Osteoblast (primary cell): Measurements from ENCODE around the gene NCS1. TPM values are rescaled to one million over a fixed set of nuclear protein-coding genes. Genes with fewer than 3 reads are reported as not detected.

Source experiments
- DNase-seq: peaks from one replicate; pipeline ENCODE4 v3.0.0; 2011; ENCODE audit warnings: low spot score, mixed read lengths; ENCODE audit not compliant: insufficient read length; ENCODE audit errors: missing footprints
- H2AFZ ChIP-seq: 2 replicates; pipeline ENCODE4 v1.6.0; 2011; ENCODE audit warnings: mild to moderate bottlenecking, low read length
- H3K27ac ChIP-seq: 2 replicates; pipeline ENCODE4 v1.5.1; 2011; ENCODE audit warnings: mild to moderate bottlenecking, low read depth, low read length, moderate library complexity
- H3K27me3 ChIP-seq: 2 replicates; pipeline ENCODE4 v1.6.0; 2012; ENCODE audit warnings: mild to moderate bottlenecking, control low read depth, inconsistent platforms, low read length, moderate library complexity; ENCODE audit not compliant: insufficient read depth
- H3K36me3 ChIP-seq: 2 replicates; pipeline ENCODE4 v1.5.1; 2011; ENCODE audit warnings: mild to moderate bottlenecking, low read length, control low read depth, moderate library complexity; ENCODE audit not compliant: insufficient read depth
- H3K4me1 ChIP-seq: 2 replicates; pipeline ENCODE4 v1.5.1; 2011; ENCODE audit warnings: mild to moderate bottlenecking, low read length, control low read depth, moderate library complexity; ENCODE audit not compliant: insufficient read depth
- H3K4me2 ChIP-seq: 2 replicates; pipeline ENCODE4 v1.6.0; 2011; ENCODE audit warnings: mild to moderate bottlenecking, low read length; ENCODE audit not compliant: insufficient read depth
- H3K4me3 ChIP-seq: fragments of 200-600 bp; sonication (generic); 3 replicates; pipeline ENCODE4 v1.5.1; 2012; ENCODE audit warnings: mild to moderate bottlenecking, low read length, inconsistent platforms; ENCODE audit not compliant: insufficient read depth
- H3K79me2 ChIP-seq: 2 replicates; pipeline ENCODE4 v1.6.0; 2012; ENCODE audit warnings: mild to moderate bottlenecking, low read length, control low read depth, inconsistent platforms; ENCODE audit not compliant: insufficient read depth
- H3K9me3 ChIP-seq: 2 replicates; pipeline ENCODE4 v1.5.1; 2011; ENCODE audit warnings: low read depth, low read length, control low read depth
- H4K20me1 ChIP-seq: 2 replicates; pipeline ENCODE4 v1.6.0; 2012; ENCODE audit warnings: mild to moderate bottlenecking, low read length, control low read depth; ENCODE audit not compliant: insufficient read depth
- total RNA-seq: library from RNA; depleted of rRNA; stranded (reverse); fragments of >200 nt; gene quantifications from 2 replicates; pipeline ENCODE4 v1.2.3, GENCODE V29; 2012
- TF ChIP-seq, protein P1 (sequence below): IDR thresholded peaks from 2 replicates; pipeline ENCODE4 v1.5.1; 2011; ENCODE audit warnings: mild to moderate bottlenecking, low read depth, low read length, moderate library complexity; ENCODE audit errors: extremely low read depth

Gene NCS1
- total RNA-seq, 1 donor, result 49.9 TPM

DNA sequence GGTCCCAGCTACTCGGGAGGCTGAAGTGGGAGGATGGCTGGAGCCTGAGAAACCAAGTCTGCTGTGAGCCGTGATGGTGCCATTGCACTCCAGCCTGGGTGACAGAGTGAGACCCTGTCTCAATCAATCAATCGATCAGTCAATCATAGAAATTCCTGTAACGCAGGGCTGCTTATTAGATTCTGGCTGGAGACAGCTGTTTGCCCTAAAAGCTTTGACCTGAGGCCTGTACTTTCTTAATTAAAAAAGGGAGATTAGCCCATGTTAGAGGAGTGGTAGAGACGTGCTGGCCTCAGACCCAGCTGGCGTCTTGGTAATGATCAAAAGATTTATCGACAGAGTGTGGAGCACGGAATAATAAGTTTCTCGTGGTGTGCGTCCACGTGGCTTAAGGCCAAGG, 52.9 kb downstream of the NCS1 start:
- no peaks in the 10 kb centered on the region for H3K4me1 ChIP-seq
- no peak overlapping the region for H3K27ac ChIP-seq
- peaks cover 42% of the 10 kb centered on the region for H3K36me3 ChIP-seq
- H3K9me3 ChIP-seq, result peaks cover 4% of the 10 kb centered on the region
- no peaks in the 10 kb centered on the region for H3K27me3 ChIP-seq
- TF ChIP-seq, protein P1, sequence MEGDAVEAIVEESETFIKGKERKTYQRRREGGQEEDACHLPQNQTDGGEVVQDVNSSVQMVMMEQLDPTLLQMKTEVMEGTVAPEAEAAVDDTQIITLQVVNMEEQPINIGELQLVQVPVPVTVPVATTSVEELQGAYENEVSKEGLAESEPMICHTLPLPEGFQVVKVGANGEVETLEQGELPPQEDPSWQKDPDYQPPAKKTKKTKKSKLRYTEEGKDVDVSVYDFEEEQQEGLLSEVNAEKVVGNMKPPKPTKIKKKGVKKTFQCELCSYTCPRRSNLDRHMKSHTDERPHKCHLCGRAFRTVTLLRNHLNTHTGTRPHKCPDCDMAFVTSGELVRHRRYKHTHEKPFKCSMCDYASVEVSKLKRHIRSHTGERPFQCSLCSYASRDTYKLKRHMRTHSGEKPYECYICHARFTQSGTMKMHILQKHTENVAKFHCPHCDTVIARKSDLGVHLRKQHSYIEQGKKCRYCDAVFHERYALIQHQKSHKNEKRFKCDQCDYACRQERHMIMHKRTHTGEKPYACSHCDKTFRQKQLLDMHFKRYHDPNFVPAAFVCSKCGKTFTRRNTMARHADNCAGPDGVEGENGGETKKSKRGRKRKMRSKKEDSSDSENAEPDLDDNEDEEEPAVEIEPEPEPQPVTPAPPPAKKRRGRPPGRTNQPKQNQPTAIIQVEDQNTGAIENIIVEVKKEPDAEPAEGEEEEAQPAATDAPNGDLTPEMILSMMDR, result no peak
- H3K4me3 ChIP-seq, result no peak overlapping the region
- H4K20me1 ChIP-seq, result no peaks in the 10 kb centered on the region
- no peak overlapping the region for H2AFZ ChIP-seq
- H3K79me2 ChIP-seq, result peaks cover 4% of the 10 kb centered on the region
- DNase-seq, result no peak
- H3K4me2 ChIP-seq, result no peak overlapping the region

DNA sequence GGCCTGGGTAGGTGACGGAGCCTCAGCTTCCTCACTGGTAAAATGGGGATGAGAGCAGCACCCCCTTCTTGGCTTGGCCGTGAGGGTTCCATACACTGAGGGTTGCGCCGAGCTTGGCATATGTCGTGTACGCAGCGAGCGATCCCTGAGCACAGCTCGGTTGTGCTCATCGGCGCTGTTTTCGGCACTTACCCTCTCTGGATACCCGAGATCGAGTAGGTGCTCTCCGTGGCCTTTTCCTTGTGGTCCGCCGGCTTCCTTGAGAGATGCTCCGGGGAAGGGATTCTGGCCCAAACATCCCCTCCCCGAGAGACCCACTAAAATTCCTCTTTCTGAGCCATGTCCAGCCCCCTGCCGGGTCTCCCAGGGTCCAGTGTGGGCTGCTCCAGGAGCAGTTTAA, 53.4 kb downstream of the NCS1 start:
- Histone ChIP-seq H3K4me2 (no peak overlapping the region), H3K27ac (no peak overlapping the region), H3K27me3 (no peaks in the 10 kb centered on the region), H3K9me3 (peaks cover 4% of the 10 kb centered on the region), H4K20me1 (no peaks in the 10 kb centered on the region), H3K4me1 (no peaks in the 10 kb centered on the region), H3K4me3 (no peak overlapping the region), H2AFZ (no peak overlapping the region), H3K36me3 (peaks cover 42% of the 10 kb centered on the region), H3K79me2 (peaks cover 4% of the 10 kb centered on the region)
- TF ChIP-seq, protein P1, result no peak
- peak; percentile 15 for DNase-seq

DNA sequence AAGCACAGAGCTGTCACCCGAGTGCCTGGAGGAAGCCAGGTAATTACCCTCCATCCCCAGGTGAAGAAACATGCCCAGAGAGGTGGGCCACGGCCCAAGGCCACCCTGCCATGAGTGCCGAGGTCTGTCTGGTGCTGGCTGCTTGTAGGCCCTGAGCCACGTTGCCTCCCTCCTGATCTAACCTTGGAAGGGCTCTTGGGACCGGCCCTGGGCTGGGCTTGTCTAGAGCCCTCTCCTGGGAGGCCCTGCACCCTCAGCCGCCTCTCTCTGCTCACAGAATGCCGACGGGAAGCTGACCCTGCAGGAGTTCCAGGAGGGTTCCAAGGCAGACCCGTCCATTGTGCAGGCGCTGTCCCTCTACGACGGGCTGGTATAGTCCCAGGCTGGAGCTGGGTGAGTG, 53.9 kb downstream of the NCS1 start:
- Histone ChIP-seq H3K27ac (no peak overlapping the region), H3K79me2 (peaks cover 4% of the 10 kb centered on the region), H3K27me3 (no peaks in the 10 kb centered on the region), H2AFZ (no peak overlapping the region), H3K9me3 (peaks cover 4% of the 10 kb centered on the region), H4K20me1 (no peaks in the 10 kb centered on the region), H3K36me3 (peaks cover 42% of the 10 kb centered on the region), H3K4me1 (no peaks in the 10 kb centered on the region), H3K4me2 (no peak overlapping the region), H3K4me3 (no peak overlapping the region)
- TF ChIP-seq, protein P1, result no peak
- DNase-seq, result peak; percentile 10

DNA sequence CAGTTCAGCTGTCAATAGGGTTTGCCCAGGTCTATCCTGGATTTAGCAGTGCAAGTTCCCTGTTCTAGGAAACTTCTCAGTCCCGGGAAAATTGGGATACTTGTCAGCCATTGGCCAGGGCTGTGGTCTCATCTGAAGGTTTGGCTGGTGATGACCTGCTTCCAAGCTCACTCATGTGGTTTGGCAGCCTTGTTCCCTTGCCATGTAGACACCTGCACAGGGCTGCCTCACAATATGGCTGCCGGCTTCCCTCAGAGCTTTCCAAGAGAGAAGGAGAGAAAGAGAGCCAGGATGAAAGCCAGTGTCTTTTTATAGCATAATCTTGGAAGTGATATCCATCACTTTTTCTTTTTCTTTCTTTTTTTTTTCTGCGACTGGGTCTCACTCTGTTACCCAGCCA, 55.6 kb downstream of the NCS1 start:
- Histone ChIP-seq H4K20me1 (no peaks in the 10 kb centered on the region), H3K9me3 (peaks cover 4% of the 10 kb centered on the region), H3K27ac (no peak overlapping the region), H3K4me3 (no peak overlapping the region), H3K36me3 (peaks cover 48% of the 10 kb centered on the region), H3K4me2 (no peak overlapping the region), H3K4me1 (no peaks in the 10 kb centered on the region), H3K79me2 (peaks cover 4% of the 10 kb centered on the region), H2AFZ (no peak overlapping the region), H3K27me3 (no peaks in the 10 kb centered on the region)
- no peak for DNase-seq
- TF ChIP-seq, protein P1, result no peak
